GM21528 (cell line): ENCODE results near the gene PARP6.

Experiments used
- ATAC-seq: cut with Tn5 transposase; IDR thresholded peaks from one replicate; pipeline ENCODE4 v1.9.1; 2021; ENCODE audit warnings: mild to moderate bottlenecking, moderate library complexity; ENCODE audit not compliant: unreplicated experiment, low FRiP score

The PARP6 gene, protein sequence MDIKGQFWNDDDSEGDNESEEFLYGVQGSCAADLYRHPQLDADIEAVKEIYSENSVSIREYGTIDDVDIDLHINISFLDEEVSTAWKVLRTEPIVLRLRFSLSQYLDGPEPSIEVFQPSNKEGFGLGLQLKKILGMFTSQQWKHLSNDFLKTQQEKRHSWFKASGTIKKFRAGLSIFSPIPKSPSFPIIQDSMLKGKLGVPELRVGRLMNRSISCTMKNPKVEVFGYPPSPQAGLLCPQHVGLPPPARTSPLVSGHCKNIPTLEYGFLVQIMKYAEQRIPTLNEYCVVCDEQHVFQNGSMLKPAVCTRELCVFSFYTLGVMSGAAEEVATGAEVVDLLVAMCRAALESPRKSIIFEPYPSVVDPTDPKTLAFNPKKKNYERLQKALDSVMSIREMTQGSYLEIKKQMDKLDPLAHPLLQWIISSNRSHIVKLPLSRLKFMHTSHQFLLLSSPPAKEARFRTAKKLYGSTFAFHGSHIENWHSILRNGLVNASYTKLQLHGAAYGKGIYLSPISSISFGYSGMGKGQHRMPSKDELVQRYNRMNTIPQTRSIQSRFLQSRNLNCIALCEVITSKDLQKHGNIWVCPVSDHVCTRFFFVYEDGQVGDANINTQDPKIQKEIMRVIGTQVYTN

GRCh38 chr15:72272213-72272996 is at the start of gene PARP6:
Gene PARP6 (minus strand): TSS chr15:72272554. CDS start chr15:72267477, 5,077 bp downstream.
- ATAC-seq: peak; percentile 93

DNA sequence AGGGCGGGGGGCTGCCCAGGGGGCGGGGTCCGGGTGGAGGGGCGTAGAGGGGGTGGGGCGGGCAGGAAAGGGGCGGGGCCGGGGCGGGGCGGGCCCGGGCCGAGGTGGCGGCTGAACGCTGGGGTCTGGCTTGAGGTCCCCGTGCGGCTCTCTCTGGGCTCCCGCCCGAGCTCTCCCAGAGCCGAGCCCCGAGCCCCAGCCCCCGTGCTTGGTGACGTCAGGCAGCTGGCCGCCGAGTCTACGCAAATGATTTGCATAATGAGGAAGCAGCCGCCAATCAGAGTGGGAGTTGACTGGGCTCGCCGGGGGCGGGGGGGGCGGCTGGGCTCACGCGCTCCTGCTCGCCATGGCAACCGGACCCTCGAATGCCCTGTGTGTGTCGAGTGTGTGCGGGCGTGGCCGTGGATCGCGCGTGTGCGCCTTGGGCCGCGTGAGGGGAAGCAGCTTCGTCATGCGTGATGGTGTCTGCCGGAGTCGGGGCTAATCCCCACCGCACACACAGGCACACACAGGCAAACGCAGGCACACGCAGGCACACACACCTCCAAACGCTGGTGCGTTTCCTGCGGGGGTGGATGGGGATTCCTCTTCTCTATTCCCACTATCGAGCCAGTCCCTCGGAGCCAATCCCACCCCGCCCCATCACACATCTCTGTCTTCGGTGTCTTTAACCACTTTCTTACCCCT is 47.8 kb upstream of the PARP6 start, which contains the start of gene CELF6:
Gene CELF6 (minus strand): TSS at position 173 of the 687 bp plus-strand sequence. CDS start 283 bp downstream, outside the sequence.
- peak; percentile 49 for ATAC-seq

GRCh38 chr15:72319360-72319984 is 47.1 kb upstream of the PARP6 start:
- ATAC-seq: peak; percentile 9

- no peak for ATAC-seq
These were observed 46.1 kb upstream of the PARP6 start for GRCh38 chr15:72318408-72318942.

DNA sequence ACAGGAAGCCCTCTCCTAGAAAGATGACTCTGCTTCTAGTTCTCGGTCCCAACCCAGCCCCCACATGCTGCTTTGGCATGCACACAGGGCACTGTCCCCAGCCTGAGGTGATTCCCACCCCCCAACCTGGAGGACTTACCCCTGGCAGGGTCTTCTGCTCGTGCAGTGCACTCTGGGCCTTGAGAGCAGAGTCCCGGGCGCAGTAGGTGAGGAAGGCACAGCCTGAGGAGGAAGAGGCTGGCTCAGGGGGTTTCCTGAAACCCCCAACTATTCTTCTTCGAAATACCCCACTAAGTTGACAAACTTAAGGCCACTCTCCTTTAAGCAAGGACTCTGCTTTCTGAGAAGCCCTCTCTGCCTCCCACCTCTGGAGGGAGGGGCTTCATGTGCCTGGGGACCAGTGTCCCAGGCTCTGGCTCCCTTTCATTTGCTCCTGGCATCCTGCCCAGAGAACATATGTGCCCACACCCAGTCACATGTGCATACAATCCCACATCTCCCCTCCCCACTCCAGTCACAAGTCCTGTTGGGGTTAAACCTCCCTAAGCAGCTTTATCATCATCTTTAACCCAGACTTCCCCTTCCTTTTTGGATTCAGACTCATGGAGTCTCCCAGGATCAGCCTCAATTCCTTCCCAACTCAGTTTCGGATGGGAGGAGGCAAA is 43.5 kb upstream of the PARP6 start:
- no peak for ATAC-seq

DNA sequence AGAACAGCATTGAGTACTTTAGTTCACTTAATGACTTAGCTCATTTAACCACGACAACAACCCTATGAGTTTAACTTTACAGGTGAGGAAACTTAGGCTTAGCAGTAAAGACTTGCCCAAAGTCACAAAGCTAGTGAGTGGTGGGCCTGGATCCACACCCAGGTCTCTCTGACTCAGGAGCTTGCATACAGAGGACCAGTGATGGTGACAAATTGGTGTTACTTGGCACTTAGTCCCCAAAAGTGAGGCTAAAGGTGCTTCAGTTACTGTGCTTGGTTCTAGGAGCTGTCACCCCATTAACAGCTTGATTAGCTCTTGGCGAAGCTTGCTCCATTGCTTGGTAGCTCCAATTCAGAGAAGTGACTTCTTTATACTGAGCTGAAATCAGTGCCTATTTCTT is 41.5 kb upstream of the PARP6 start:
- no peak for ATAC-seq

- no peak for ATAC-seq
These were observed 41.1 kb upstream of the PARP6 start for GRCh38 chr15:72313448-72313840.

DNA sequence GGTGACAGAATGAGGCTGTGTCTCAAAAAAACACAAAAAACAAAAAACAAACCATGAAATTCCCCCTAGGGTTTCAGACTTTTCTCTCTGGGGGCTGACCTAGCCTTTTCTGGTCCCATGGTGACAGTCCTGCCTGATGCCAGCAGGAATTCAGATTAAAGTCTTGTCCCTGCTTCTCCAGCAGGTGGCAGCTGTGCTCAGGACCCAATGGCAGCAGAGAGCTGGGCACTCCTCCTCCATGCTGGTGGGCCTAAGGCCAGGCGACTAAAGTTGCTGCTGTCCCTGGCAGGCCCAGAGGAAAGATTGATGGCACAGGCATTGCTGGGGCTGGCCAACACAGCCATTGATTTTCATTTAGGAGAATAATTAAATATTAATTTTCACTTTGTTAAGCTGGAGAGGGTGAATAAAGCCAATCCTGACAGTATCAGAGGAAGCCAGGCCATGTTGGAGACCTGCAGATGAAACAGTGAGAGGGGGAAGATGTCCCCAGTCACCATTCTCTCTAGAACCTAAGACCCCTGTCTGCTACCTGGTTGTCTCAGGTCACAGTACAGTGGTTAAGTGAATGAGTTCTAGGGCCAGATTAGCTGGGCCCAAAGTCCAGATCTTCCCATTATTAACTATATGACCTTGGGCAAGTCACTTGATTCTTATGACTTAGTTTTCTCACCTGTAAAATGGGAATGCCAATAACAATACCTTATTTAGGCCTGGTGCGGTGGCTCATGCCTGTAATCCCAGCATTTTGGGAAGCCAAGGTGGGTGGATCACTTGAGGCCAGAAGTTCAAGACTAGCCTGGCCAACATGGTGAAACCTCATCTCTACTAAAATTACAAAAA is 40.5 kb upstream of the PARP6 start:
- ATAC-seq: no peak

DNA sequence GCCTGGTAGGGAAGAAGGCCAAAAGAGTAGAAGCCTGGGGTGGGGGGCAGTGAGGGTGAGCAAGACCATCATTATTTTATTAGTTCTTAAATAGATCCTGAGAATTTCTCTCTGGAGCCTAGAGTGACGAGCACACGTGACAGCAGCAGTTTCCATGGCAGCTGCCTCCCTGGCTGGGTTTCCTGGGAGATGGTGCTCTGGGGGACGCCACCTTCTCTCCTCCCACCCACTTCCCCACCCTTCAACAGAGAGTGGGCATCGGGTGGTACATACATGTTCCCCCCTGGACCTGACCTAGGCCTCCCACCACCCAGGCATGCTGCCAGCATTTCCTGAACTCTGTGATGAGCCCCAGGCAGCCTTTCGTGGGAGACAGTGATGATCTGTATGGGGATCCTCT is 34.7 kb upstream of the PARP6 start:
- no peak for ATAC-seq

DNA sequence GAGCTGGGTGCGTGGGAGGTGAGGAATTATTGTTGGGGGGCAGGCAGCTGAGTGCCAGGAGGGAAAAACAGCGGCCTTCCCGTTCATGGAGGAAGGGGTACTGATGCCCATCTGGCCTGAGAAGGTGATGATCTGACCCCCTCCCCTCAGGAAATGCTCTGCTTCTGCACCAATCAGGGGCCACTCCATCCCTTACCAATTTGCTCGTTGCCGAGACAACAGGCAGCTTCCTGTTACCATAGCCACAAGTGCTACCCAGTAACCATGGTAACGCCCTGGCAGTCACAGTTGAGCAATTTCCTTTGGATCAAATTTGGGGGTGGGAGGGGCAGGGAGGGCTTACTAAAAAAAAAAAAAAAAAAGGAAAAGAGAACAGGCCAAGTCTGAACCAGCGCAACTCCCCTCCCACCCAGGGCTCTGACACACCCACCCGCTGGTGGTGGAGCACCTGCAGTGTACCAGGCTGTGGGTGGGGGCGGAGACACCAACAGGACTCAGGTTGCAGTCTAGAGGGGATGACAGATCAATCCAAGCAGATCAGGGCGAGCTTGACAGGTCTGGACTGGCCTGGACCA is 33.9 kb upstream of the PARP6 start:
- ATAC-seq: no peak

DNA sequence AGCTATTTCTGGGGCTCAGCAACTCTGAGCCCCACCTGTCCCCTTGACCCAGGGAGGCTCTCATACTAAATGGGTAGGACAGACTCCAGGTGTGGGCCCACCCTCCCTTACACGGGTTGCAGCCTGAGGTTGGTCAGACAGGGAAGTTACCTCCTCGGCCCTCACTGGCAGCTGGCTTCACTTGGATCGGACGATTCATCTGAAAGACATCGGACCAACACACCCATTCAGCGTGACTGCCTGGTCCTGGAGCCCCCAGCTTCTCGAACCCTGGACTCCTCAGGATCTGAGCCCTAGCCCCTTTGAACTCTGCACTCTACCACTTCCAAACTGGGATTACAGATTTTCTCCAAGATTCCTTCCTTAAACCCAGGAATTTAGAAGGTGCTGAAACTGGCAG is 32.2 kb upstream of the PARP6 start:
- ATAC-seq: no peak

- no peak for ATAC-seq
These were observed 30.6 kb upstream of the PARP6 start for GRCh38 chr15:72302955-72303354.

GRCh38 chr15:72289597-72290325 is 17.4 kb upstream of the PARP6 start:
- no peak for ATAC-seq

DNA sequence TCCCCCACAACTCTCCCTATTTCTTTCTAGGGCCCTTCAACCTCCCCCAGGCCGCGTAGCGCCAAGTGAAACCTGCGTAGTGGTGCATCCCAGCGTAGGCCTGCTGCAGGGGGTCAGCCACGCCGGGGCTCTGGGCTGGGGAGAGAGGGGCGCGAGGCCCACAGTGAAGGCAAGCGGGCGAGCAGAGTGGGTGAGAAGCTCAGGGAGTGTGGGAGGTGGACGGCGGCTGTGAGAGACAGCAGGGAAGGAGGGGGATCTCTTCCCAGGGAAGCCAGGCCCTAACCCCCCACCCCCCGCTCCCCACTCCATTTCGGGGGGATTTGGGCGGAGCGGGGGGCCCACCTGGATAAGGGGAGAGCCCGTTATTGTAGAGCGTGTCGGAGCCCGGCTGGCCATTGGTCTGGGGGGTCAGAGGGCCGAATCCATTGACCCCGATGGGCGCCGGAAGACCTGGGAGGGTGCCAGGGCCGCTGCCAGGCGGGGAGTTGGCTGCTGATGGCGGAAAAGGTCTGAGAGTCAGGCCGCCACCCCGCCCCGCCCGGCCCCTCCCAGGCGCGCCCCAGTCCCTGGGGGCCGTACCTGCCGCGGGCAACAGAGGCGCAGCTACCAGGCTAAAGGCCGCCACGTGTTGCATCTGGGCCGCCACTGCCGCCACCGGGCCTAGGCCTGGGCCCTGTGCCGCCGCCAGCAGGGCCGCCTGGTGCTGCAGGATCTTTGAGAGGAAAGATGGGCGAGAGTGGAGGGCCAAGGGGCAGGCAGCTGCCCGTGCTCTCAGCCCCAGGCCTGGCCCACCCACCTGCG is 16.6 kb upstream of the PARP6 start:
- no peak for ATAC-seq

- ATAC-seq: no peak
These were observed 13.7 kb upstream of the PARP6 start for GRCh38 chr15:72285927-72286516.

GRCh38 chr15:72285402-72285801 is 13.0 kb upstream of the PARP6 start:
- ATAC-seq: no peak
